ENCODE results near the gene SMIM5. TPM values are rescaled to one million over a fixed set of nuclear protein-coding genes. Genes with fewer than 3 reads are reported as not detected.

The SMIM5 gene
- polyA plus RNA-seq, 1 donor from 2014 or later, result 0.59 TPM

DNA sequence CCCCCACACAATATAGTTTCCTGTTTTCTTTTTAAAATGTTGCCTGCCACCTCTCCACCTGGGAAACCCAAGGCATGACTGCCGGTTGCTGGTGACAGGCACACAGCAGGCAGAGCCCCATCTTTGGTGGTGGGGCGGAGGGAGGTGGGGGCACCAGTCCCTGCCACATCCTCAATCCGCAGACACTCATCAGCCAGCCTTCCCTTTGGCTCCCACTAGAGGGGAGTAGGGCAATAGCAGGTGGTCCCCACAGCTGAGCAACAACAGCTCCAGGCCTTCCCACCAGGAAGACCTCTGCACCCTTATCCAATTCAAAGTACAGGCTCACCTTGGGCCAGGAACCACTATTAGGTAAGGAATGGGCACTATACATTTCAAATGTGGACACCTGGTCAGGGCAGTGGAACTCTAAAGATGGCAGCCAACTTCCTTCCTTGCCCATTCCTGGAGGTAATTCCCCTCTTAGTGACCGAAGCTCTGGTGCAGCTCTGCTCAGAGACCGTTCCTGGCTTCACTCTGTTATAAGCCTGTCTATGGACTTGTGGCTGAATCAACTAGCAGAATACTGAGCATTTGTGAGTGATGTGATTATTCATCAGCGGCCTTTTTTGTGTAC lies 19.8 kb downstream of the SMIM5 start:
- H3K79me2 ChIP-seq (replicated peaks; ENCODE audit: insufficient read depth, low read length), result no peaks in the 10 kb centered on the region
- H3K36me3 ChIP-seq (ENCODE audit: insufficient read depth, low read length), result peaks cover 4% of the 10 kb centered on the region
- H3K27ac ChIP-seq (ENCODE audit: low read length), result no peak overlapping the region
- H4K20me1 ChIP-seq (ENCODE audit: insufficient read depth), result no peaks in the 10 kb centered on the region
- H3K9me3 ChIP-seq (ENCODE audit: low read length), result no peaks in the 10 kb centered on the region
- H3K4me3 ChIP-seq (ENCODE audit: low read length), result no peak overlapping the region
- no peaks in the 10 kb centered on the region for H3K27me3 ChIP-seq (ENCODE audit: insufficient read depth, low read depth, low read length)
- no peak overlapping the region for H3K9ac ChIP-seq (ENCODE audit: low read length)
- H3K4me2 ChIP-seq (ENCODE audit: low read length), result no peak overlapping the region
- H3F3A ChIP-seq (ENCODE audit: insufficient read depth, low read length, poor library complexity, severe bottlenecking), result no peaks in the 10 kb centered on the region
- TF ChIP-seq RAD21 (conservative IDR thresholded peaks at IDR 0.05) (peak; percentile 45), TAF1 (IDR thresholded peaks at IDR 0.05; ENCODE audit: low read depth) (no peak), SMC3 (conservative IDR thresholded peaks at IDR 0.05; ENCODE audit: poor library complexity) (peak; percentile 45), CTCF (IDR thresholded peaks at IDR 0.05; ENCODE audit: poor library complexity, severe bottlenecking) (peak; percentile 68)
- H3K9me2 ChIP-seq (ENCODE audit: insufficient read depth, low read length), result no peaks in the 10 kb centered on the region
- H2AFZ ChIP-seq (ENCODE audit: low read depth, low read length), result no peak overlapping the region

- no peak for TF ChIP-seq SMC3 (conservative IDR thresholded peaks at IDR 0.05; ENCODE audit: poor library complexity)
- TF ChIP-seq MXI1 (conservative IDR thresholded peaks at IDR 0.05; ENCODE audit: poor library complexity, severe bottlenecking), result no peak
- TF ChIP-seq, protein P1, sequence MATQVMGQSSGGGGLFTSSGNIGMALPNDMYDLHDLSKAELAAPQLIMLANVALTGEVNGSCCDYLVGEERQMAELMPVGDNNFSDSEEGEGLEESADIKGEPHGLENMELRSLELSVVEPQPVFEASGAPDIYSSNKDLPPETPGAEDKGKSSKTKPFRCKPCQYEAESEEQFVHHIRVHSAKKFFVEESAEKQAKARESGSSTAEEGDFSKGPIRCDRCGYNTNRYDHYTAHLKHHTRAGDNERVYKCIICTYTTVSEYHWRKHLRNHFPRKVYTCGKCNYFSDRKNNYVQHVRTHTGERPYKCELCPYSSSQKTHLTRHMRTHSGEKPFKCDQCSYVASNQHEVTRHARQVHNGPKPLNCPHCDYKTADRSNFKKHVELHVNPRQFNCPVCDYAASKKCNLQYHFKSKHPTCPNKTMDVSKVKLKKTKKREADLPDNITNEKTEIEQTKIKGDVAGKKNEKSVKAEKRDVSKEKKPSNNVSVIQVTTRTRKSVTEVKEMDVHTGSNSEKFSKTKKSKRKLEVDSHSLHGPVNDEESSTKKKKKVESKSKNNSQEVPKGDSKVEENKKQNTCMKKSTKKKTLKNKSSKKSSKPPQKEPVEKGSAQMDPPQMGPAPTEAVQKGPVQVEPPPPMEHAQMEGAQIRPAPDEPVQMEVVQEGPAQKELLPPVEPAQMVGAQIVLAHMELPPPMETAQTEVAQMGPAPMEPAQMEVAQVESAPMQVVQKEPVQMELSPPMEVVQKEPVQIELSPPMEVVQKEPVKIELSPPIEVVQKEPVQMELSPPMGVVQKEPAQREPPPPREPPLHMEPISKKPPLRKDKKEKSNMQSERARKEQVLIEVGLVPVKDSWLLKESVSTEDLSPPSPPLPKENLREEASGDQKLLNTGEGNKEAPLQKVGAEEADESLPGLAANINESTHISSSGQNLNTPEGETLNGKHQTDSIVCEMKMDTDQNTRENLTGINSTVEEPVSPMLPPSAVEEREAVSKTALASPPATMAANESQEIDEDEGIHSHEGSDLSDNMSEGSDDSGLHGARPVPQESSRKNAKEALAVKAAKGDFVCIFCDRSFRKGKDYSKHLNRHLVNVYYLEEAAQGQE (IDR thresholded peaks at IDR 0.05; ENCODE audit: borderline replicate concordance), result no peak
- TF ChIP-seq RAD21 (conservative IDR thresholded peaks at IDR 0.05), result no peak
- no peak for TF ChIP-seq POLR2AphosphoS5 (IDR thresholded peaks at IDR 0.05)
- TF ChIP-seq TAF1 (IDR thresholded peaks at IDR 0.05; ENCODE audit: low read depth), result no peak
- no peak for TF ChIP-seq CTCF (IDR thresholded peaks at IDR 0.05; ENCODE audit: poor library complexity, severe bottlenecking)
- no peak for TF ChIP-seq EZH2 (IDR thresholded peaks at IDR 0.05; ENCODE audit: borderline replicate concordance, insufficient read depth, low read length, poor library complexity, severe bottlenecking)
- no peak for TF ChIP-seq EP300 (conservative IDR thresholded peaks at IDR 0.05; ENCODE audit: poor library complexity, severe bottlenecking)
- no peaks in the 10 kb centered on the region for H3K79me2 ChIP-seq (replicated peaks; ENCODE audit: insufficient read depth, low read length)
- no peaks in the 10 kb centered on the region for H3K9me2 ChIP-seq (ENCODE audit: insufficient read depth, low read length)
- no peaks in the 10 kb centered on the region for H3F3A ChIP-seq (ENCODE audit: insufficient read depth, low read length, poor library complexity, severe bottlenecking)
- no peaks in the 10 kb centered on the region for H3K27me3 ChIP-seq (ENCODE audit: insufficient read depth, low read depth, low read length)
- H3K4me2 ChIP-seq (ENCODE audit: low read length), result no peak overlapping the region
- no peaks in the 10 kb centered on the region for H3K9me3 ChIP-seq (ENCODE audit: low read length)
- H3K9ac ChIP-seq (ENCODE audit: low read length), result no peak overlapping the region
- no peak overlapping the region for H3K4me3 ChIP-seq (ENCODE audit: low read length)
- no peak overlapping the region for H2AFZ ChIP-seq (ENCODE audit: low read depth, low read length)
- no peak overlapping the region for H3K27ac ChIP-seq (ENCODE audit: low read length)
- no peaks in the 10 kb centered on the region for H4K20me1 ChIP-seq (ENCODE audit: insufficient read depth)
- peaks cover 8% of the 10 kb centered on the region for H3K36me3 ChIP-seq (ENCODE audit: insufficient read depth, low read length)
Observed at GRCh38 chr17:75654176-75654575, 20.9 kb downstream of the SMIM5 start.
